IMR-90 (cell line): ENCODE measurements around the gene CYP2J2. TPM values are rescaled to one million over a fixed set of nuclear protein-coding genes. Genes with fewer than 3 reads are reported as not detected.

Experiments used
- ATAC-seq: fragments of 200-7000 bp; cut with Tn5 transposase; 2 replicates; pipeline ENCODE4 v1.9.1; 2020; ENCODE audit warnings: low read depth, mild to moderate bottlenecking, moderate library complexity
- BruUV-seq: library from RNA; stranded (reverse); fragments of 400-500 nt; replicated peaks from 2 replicates; lab custom pipeline; 2021; lab: Mats Ljungman, UMichigan
- CTCF ChIA-PET: fragments of 300-600 bp; formaldehyde crosslinking; extraction: SDS; loops from one replicate; lab custom pipeline; 2021; ENCODE audit warnings: antibody characterized with exemption; lab: Yijun Ruan, JAX
- POLR2A ChIA-PET: fragments of 300-600 bp; sonication (Branson Sonifier 250); formaldehyde crosslinking; loops from one replicate; lab custom pipeline; 2022; ENCODE audit warnings: antibody characterized with exemption; ENCODE audit not compliant: unreplicated experiment; lab: Charles Lee
- DNase-seq: peaks from one replicate; pipeline ENCODE4 v3.0.0; 2013
- H2AFZ ChIP-seq: replicated peaks from 2 replicates; pipeline ENCODE3; 2013; ENCODE audit warnings: low read length, mild to moderate bottlenecking; ENCODE audit not compliant: poor library complexity
- H2AK5ac ChIP-seq: 2 replicates; pipeline ENCODE4 v1.6.1; 2013; ENCODE audit warnings: low read depth, low read length, inconsistent platforms
- H2AK9ac ChIP-seq: replicated peaks from 2 replicates; pipeline ENCODE3; 2013; ENCODE audit warnings: mild to moderate bottlenecking, low read depth, low read length, moderate library complexity; ENCODE audit not compliant: poor library complexity
- H2BK120ac ChIP-seq: 2 replicates; pipeline ENCODE4 v1.6.1; 2013; ENCODE audit warnings: low read depth, low read length, inconsistent platforms
- H2BK15ac ChIP-seq: 3 replicates; pipeline ENCODE4 v1.6.1; 2013; ENCODE audit warnings: low read depth, low read length, inconsistent platforms
- H2BK20ac ChIP-seq: 2 replicates; pipeline ENCODE4 v1.6.1; 2013; ENCODE audit warnings: low read depth, mild to moderate bottlenecking, inconsistent platforms, low read length, moderate library complexity
- H2BK5ac ChIP-seq: 2 replicates; pipeline ENCODE4 v1.6.1; 2013; ENCODE audit warnings: mild to moderate bottlenecking, low read depth, low read length, inconsistent platforms; ENCODE audit not compliant: poor library complexity, severe bottlenecking
- H3K14ac ChIP-seq: replicated peaks from 2 replicates; pipeline ENCODE4 v1.6.1; 2013; ENCODE audit warnings: low read depth, low read length, inconsistent platforms
- H3K18ac ChIP-seq: 2 replicates; pipeline ENCODE4 v1.6.1; 2013; ENCODE audit warnings: low read depth, low read length, control low read depth
- H3K23ac ChIP-seq: 2 replicates; pipeline ENCODE4 v1.6.1; 2013; ENCODE audit warnings: low read depth, low read length, inconsistent platforms
- H3K27ac ChIP-seq: 2 replicates; pipeline ENCODE4 v1.5.1; 2013; ENCODE audit warnings: mild to moderate bottlenecking, control low read depth, low read length; ENCODE audit not compliant: insufficient read depth
- H3K27me3 ChIP-seq: 2 replicates; pipeline ENCODE4 v1.6.1; 2013; ENCODE audit warnings: low read length; ENCODE audit not compliant: control insufficient read depth, insufficient read depth
- H3K36me3 ChIP-seq: 2 replicates; pipeline ENCODE4 v1.6.1; 2013; ENCODE audit warnings: low read length, mixed read lengths; ENCODE audit not compliant: control insufficient read depth, insufficient read depth
- H3K4ac ChIP-seq: 2 replicates; pipeline ENCODE4 v1.6.1; 2013; ENCODE audit warnings: low read depth, low read length, inconsistent platforms
- H3K4me1 ChIP-seq: 2 replicates; pipeline ENCODE4 v1.6.1; 2013; ENCODE audit warnings: low read length, mixed read lengths; ENCODE audit not compliant: control insufficient read depth, insufficient read depth
- H3K4me2 ChIP-seq: 2 replicates; pipeline ENCODE4 v1.6.1; 2013; ENCODE audit warnings: low read depth, mild to moderate bottlenecking, control low read depth, low read length, moderate library complexity
- H3K4me3 ChIP-seq: 2 replicates; pipeline ENCODE4 v1.5.1; 2013; ENCODE audit warnings: low read depth, mild to moderate bottlenecking, control low read depth, low read length, moderate library complexity; ENCODE audit not compliant: insufficient read depth
- H3K56ac ChIP-seq: 2 replicates; pipeline ENCODE4 v1.6.1; 2013; ENCODE audit warnings: low read length, inconsistent platforms; ENCODE audit not compliant: insufficient read depth; ENCODE audit errors: extremely low read depth
- H3K79me1 ChIP-seq, 2 experiments: 2 replicates each; pipeline ENCODE4 v1.6.1; 2013; ENCODE audit warnings: low read length in 2 of 2, inconsistent platforms in 1 of 2, low read depth in 1 of 2
- H3K9ac ChIP-seq: 2 replicates; pipeline ENCODE4 v1.6.1; 2013; ENCODE audit warnings: low read depth, low read length, control low read depth
- H3K9me1 ChIP-seq: 2 replicates; pipeline ENCODE4 v1.6.1; 2013; ENCODE audit warnings: low read length, inconsistent platforms; ENCODE audit not compliant: insufficient read depth
- H3K9me3 ChIP-seq: 2 replicates; pipeline ENCODE4 v1.6.1; 2013; ENCODE audit warnings: low read length; ENCODE audit not compliant: control insufficient read depth, insufficient read depth
- H4K20me1 ChIP-seq: 2 replicates; pipeline ENCODE4 v1.6.1; 2013; ENCODE audit warnings: low read length, inconsistent platforms; ENCODE audit not compliant: insufficient read depth
- H4K5ac ChIP-seq: 2 replicates; pipeline ENCODE4 v1.6.1; 2013; ENCODE audit warnings: mild to moderate bottlenecking, low read depth, low read length, control low read depth
- H4K8ac ChIP-seq, 2 experiments: 2 replicates each; pipeline ENCODE4 v1.6.1; 2013; ENCODE audit warnings: low read depth in 2 of 2, low read length in 2 of 2, control low read depth in 1 of 2, inconsistent platforms in 1 of 2
- H4K91ac ChIP-seq: 2 replicates; pipeline ENCODE4 v1.6.1; 2013; ENCODE audit warnings: low read depth, low read length, inconsistent platforms; ENCODE audit not compliant: insufficient read depth
- BHLHE40 ChIP-seq: fragments of 150-350 bp; IDR thresholded peaks from 2 replicates; pipeline ENCODE4 v1.6.1; 2016; ENCODE audit warnings: mild to moderate bottlenecking, low read depth, low read length
- CEBPB ChIP-seq: IDR thresholded peaks from 2 replicates; pipeline ENCODE4 v1.6.1; 2012; ENCODE audit warnings: low read depth, low read length, improper control_type of control experiment
- CHD1 ChIP-seq: IDR thresholded peaks from 2 replicates; pipeline ENCODE4 v1.6.1; 2012; ENCODE audit warnings: low read depth, low read length, improper control_type of control experiment
- FOS ChIP-seq: fragments of 150-350 bp; IDR thresholded peaks from 2 replicates; pipeline ENCODE4 v1.6.1; 2016; ENCODE audit warnings: low read depth, low read length
- MAFK ChIP-seq: IDR thresholded peaks from 2 replicates; pipeline ENCODE4 v1.6.1; 2012; ENCODE audit warnings: low read depth, low read length, improper control_type of control experiment
- MAZ ChIP-seq: IDR thresholded peaks from 2 replicates; pipeline ENCODE4 v1.6.1; 2012; ENCODE audit warnings: low read depth, mild to moderate bottlenecking, low read length, improper control_type of control experiment, moderate library complexity, borderline replicate concordance
- MXI1 ChIP-seq: IDR thresholded peaks from 2 replicates; pipeline ENCODE4 v1.6.1; 2012; ENCODE audit warnings: low read depth, mild to moderate bottlenecking, low read length, moderate library complexity, borderline replicate concordance
- NFE2L2 ChIP-seq: fragments of 150-350 bp; IDR thresholded peaks from 2 replicates; pipeline ENCODE4 v1.6.1; 2016; ENCODE audit warnings: low read depth, mild to moderate bottlenecking, low read length
- POLR2A ChIP-seq: IDR thresholded peaks from 2 replicates; pipeline ENCODE4 v1.6.1; 2012; ENCODE audit warnings: mild to moderate bottlenecking, low read depth, low read length
- RAD21 ChIP-seq: IDR thresholded peaks from 2 replicates; pipeline ENCODE4 v1.6.1; 2012; ENCODE audit warnings: low read length, improper control_type of control experiment
- RCOR1 ChIP-seq: IDR thresholded peaks from 2 replicates; pipeline ENCODE4 v1.6.1; 2012; ENCODE audit warnings: mild to moderate bottlenecking, low read length, improper control_type of control experiment; ENCODE audit not compliant: insufficient replicate concordance
- RFX5 ChIP-seq: IDR thresholded peaks from 2 replicates; pipeline ENCODE4 v1.8.0; 2012; ENCODE audit warnings: low read depth, mild to moderate bottlenecking, low read length, moderate library complexity
- SMC3 ChIP-seq: fragments of 150-350 bp; IDR thresholded peaks from 2 replicates; pipeline ENCODE4 v1.6.1; 2016; ENCODE audit warnings: low read depth, mild to moderate bottlenecking, antibody characterized with exemption, low read length, moderate library complexity
- WGBS, 2 experiments: methylation state at CpG; one replicate each; pipeline versions ENCODE4 v1.1.5 to v1.1.7; 2013; ENCODE audit warnings: missing lambda C conversion rate in 2 of 2; ENCODE audit not compliant: insufficient read length in 1 of 2; ENCODE audit errors: extremely low coverage in 2 of 2; 5-methylcytosine and 5-hydroxymethylcytosine counted together
- dilution Hi-C: fragments of 300-500 bp; cut with HindIII; formaldehyde crosslinking; loops from one replicate; pipeline ENCODE4 v1.14.3; 2018; ENCODE audit warnings: low sequenced_read_pairs; ENCODE audit not compliant: unreplicated experiment
- in situ Hi-C: fragments of 300-500 bp; cut with MboI; formaldehyde crosslinking; loops from 3 replicates; pipeline ENCODE4 v1.14.3; 2019; ENCODE audit warnings: low sequenced_read_pairs, inconsistent platforms, mixed read lengths
- intact Hi-C: fragments of 100-400 bp; cut with micrococcal nuclease; formaldehyde crosslinking; loops from 2 replicates; pipeline ENCODE4 v1.10.0; 2022
- polyA plus RNA-seq, 3 experiments: library from polyadenylated mRNA; depleted of rRNA; stranded (reverse); fragments of >200 nt; gene quantifications; 2 replicates each; pipeline ENCODE4 v1.2.3, GENCODE V29; 2012; ENCODE audit warnings: low replicate concordance in 1 of 3
- total RNA-seq: library from RNA; depleted of rRNA; stranded (reverse); fragments of >200 nt; gene quantifications from 2 replicates; pipeline ENCODE4 v1.2.3, GENCODE V29; 2012
- TF ChIP-seq, protein P1 (sequence below): fragments of 150-350 bp; IDR thresholded peaks from 2 replicates; pipeline ENCODE4 v1.6.1; 2016; ENCODE audit warnings: low read depth, mild to moderate bottlenecking, low read length, moderate library complexity, borderline replicate concordance
- TF ChIP-seq, protein P2 (sequence below): conservative IDR thresholded peaks from 2 replicates; pipeline ENCODE4 v1.5.1; 2012; ENCODE audit warnings: mild to moderate bottlenecking, low read depth, low read length, improper control_type of control experiment
- TF ChIP-seq, protein P3 (sequence below): fragments of 150-350 bp; IDR thresholded peaks from 2 replicates; pipeline ENCODE4 v1.6.1; 2017; ENCODE audit warnings: mild to moderate bottlenecking, antibody characterized with exemption, low read length, low read depth

The CYP2J2 gene
- total and polyA plus RNA-seq, 2 of the 4 experiments (the other 2 are of a cell fraction) = 0.18 TPM; not detected in 1

DNA sequence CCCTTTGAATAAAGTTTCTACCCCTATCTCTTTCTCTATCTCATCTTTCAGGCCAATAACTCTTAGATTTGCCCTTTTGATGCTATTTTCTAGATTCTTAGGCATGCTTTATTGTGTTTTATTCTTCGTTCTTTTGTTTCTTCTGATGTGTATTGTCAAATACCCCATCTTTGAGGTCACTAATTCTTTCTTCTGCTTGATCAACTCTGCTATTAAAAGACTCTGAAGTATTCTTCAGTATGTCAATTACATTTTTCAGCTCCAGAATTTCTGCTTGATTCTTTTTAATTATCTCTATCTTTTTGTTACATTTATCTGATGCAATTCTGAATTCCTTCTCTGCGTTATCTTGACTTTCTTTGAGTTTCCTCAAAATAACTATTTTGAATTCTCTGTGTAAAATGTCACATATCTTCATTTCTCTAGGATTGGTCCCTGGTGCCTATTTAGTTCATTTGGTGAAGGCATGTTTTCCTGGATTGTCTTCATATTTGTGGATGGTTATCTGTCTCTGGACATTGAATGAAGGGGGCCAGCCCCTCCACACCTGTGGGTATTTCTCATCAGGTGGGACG, 11.2 kb upstream of the CYP2J2 start:
- TF ChIP-seq RAD21 (no peak), RFX5 (no peak), BHLHE40 (no peak), FOS (no peak), MXI1 (no peak), RCOR1 (no peak), CEBPB (no peak), MAFK (no peak), MAZ (no peak), SMC3 (no peak), CHD1 (no peak), POLR2A (no peak), NFE2L2 (no peak)
- TF ChIP-seq, protein P1, sequence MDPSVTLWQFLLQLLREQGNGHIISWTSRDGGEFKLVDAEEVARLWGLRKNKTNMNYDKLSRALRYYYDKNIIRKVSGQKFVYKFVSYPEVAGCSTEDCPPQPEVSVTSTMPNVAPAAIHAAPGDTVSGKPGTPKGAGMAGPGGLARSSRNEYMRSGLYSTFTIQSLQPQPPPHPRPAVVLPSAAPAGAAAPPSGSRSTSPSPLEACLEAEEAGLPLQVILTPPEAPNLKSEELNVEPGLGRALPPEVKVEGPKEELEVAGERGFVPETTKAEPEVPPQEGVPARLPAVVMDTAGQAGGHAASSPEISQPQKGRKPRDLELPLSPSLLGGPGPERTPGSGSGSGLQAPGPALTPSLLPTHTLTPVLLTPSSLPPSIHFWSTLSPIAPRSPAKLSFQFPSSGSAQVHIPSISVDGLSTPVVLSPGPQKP = no peak
- TF ChIP-seq, protein P2, sequence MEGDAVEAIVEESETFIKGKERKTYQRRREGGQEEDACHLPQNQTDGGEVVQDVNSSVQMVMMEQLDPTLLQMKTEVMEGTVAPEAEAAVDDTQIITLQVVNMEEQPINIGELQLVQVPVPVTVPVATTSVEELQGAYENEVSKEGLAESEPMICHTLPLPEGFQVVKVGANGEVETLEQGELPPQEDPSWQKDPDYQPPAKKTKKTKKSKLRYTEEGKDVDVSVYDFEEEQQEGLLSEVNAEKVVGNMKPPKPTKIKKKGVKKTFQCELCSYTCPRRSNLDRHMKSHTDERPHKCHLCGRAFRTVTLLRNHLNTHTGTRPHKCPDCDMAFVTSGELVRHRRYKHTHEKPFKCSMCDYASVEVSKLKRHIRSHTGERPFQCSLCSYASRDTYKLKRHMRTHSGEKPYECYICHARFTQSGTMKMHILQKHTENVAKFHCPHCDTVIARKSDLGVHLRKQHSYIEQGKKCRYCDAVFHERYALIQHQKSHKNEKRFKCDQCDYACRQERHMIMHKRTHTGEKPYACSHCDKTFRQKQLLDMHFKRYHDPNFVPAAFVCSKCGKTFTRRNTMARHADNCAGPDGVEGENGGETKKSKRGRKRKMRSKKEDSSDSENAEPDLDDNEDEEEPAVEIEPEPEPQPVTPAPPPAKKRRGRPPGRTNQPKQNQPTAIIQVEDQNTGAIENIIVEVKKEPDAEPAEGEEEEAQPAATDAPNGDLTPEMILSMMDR = no peak
- TF ChIP-seq, protein P3, sequence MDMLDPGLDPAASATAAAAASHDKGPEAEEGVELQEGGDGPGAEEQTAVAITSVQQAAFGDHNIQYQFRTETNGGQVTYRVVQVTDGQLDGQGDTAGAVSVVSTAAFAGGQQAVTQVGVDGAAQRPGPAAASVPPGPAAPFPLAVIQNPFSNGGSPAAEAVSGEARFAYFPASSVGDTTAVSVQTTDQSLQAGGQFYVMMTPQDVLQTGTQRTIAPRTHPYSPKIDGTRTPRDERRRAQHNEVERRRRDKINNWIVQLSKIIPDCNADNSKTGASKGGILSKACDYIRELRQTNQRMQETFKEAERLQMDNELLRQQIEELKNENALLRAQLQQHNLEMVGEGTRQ = no peak
- no peaks in the 10 kb centered on the region for H3K36me3 ChIP-seq
- no CpG with 5 or more reads among the region's 3 CpGs for WGBS, 2 experiments
- H3K79me1 ChIP-seq = no peaks in the 10 kb centered on the region
- H4K8ac ChIP-seq = no peak overlapping the region
- H3K4ac ChIP-seq = no peak overlapping the region
- no peak overlapping the region for H3K23ac ChIP-seq
- H3K4me2 ChIP-seq = no peak overlapping the region
- no peak overlapping the region for H3K4me3 ChIP-seq
- no peak overlapping the region for H3K9ac ChIP-seq
- POLR2A ChIA-PET = interaction anchor here (0.8 kb wide), 1 partner anchor 9 kb away, joined by 4 read pairs; no protein-coding TSS in a partner anchor
- no peak overlapping the region for H3K27ac ChIP-seq
- H2BK15ac ChIP-seq = no peak overlapping the region
- dilution Hi-C loops (no loop called here), intact Hi-C loops (no loop called here), in situ Hi-C loops (loop anchor here (25.0 kb wide), 1 partner anchor 1200 kb away; no protein-coding TSS in a partner anchor)
- H3K9me1 ChIP-seq = no peaks in the 10 kb centered on the region
- H3K18ac ChIP-seq = no peak overlapping the region
- no peaks in the 10 kb centered on the region for H4K20me1 ChIP-seq
- no peak overlapping the region for H2BK20ac ChIP-seq
- H2AK5ac ChIP-seq = no peak overlapping the region
- H2BK120ac ChIP-seq = no peak overlapping the region
- ATAC-seq (no peak), DNase-seq (no peak)
- no peaks in the 10 kb centered on the region for H3K4me1 ChIP-seq
- CTCF ChIA-PET = interaction anchor here (1.4 kb wide), 1 partner anchor 10 kb away, joined by 5 read pairs; no protein-coding TSS in a partner anchor
- BruUV-seq = no TSS peak
- H2AFZ ChIP-seq = no peak overlapping the region
- no peak overlapping the region for H4K5ac ChIP-seq
- 0 out of 2 replicates have a peak, but pooled peaks cover 2% of the 10 kb centered on the region for H3K27me3 ChIP-seq
- no peak overlapping the region for H2BK5ac ChIP-seq
- H4K91ac ChIP-seq = no peak overlapping the region
- no peak overlapping the region for H3K56ac ChIP-seq
- no peak overlapping the region for H2AK9ac ChIP-seq
- no peaks in the 10 kb centered on the region for H3K9me3 ChIP-seq
- no peak overlapping the region for H3K14ac ChIP-seq
